CD14-positive monocyte (primary cell): ENCODE results near the gene OIT3. TPM values are rescaled to one million over a fixed set of nuclear protein-coding genes. Genes with fewer than 3 reads are reported as not detected.

ENCODE experiments used
- DNase-seq, 3 donors: peaks; one replicate each; pipeline ENCODE4 v3.0.0-alpha.2; 2011 to 2022
- H2AFZ ChIP-seq: 2 replicates; pipeline ENCODE4 v1.6.0; 2012; ENCODE audit warnings: mild to moderate bottlenecking, low read depth, low read length, inconsistent platforms; ENCODE audit not compliant: insufficient read depth, poor library complexity, severe bottlenecking
- H3K27ac ChIP-seq, 2 donors: 1 replicate in 1 of 2; 2 replicates in 1 of 2; pipeline ENCODE4 v1.5.1; 2012 to 2013; ENCODE audit warnings: low read length in 2 of 2, control low read depth in 1 of 2, inconsistent platforms in 1 of 2, low read depth in 1 of 2, mild to moderate bottlenecking in 1 of 2
- H3K27me3 ChIP-seq, 2 donors: one replicate each; pipeline versions ENCODE4 v1.6.0 to v1.6.1; 2011 to 2013; ENCODE audit warnings: low read length in 2 of 2; ENCODE audit not compliant: control insufficient read depth in 2 of 2, insufficient read depth in 2 of 2
- H3K36me3 ChIP-seq, 2 donors: replicated peaks in 1 of 2; 1 replicate in 1 of 2; 2 replicates in 1 of 2; pipeline versions ENCODE4 v1.5.1 to v1.6.1; 2012 to 2013; ENCODE audit warnings: low read length in 2 of 2, control low read depth in 1 of 2, inconsistent platforms in 1 of 2, mild to moderate bottlenecking in 1 of 2; ENCODE audit not compliant: insufficient read depth in 2 of 2, control insufficient read depth in 1 of 2
- H3K4me1 ChIP-seq, 2 donors: 1 replicate in 1 of 2; 2 replicates in 1 of 2; pipeline versions ENCODE4 v1.5.1 to v1.6.1; 2012 to 2013; ENCODE audit warnings: low read length in 2 of 2, control low read depth in 1 of 2, inconsistent platforms in 1 of 2, mild to moderate bottlenecking in 1 of 2, moderate library complexity in 1 of 2; ENCODE audit not compliant: insufficient read depth in 2 of 2, control insufficient read depth in 1 of 2
- H3K4me2 ChIP-seq: replicated peaks from 2 replicates; pipeline ENCODE3; 2012; ENCODE audit warnings: low read length, moderate library complexity, mild to moderate bottlenecking; ENCODE audit not compliant: poor library complexity, severe bottlenecking; ENCODE audit errors: extremely low read depth
- H3K4me3 ChIP-seq, 3 experiments: fragments of 200-600 bp in 1 of 3; sonication (generic) in 1 of 3; replicated peaks in 1 of 3; 1 replicate in 2 of 3; 2 replicates in 1 of 3; pipeline ENCODE4 v1.5.1; 2011 to 2013; ENCODE audit warnings: low read length in 3 of 3, mild to moderate bottlenecking in 3 of 3, control low read depth in 2 of 3, low read depth in 2 of 3, inconsistent platforms in 1 of 3, moderate library complexity in 1 of 3
- H3K79me2 ChIP-seq: 2 replicates; pipeline ENCODE4 v1.6.0; 2012; ENCODE audit warnings: mild to moderate bottlenecking, control low read depth, inconsistent platforms, low read length, moderate library complexity; ENCODE audit not compliant: insufficient read depth
- H3K9ac ChIP-seq: 2 replicates; pipeline ENCODE4 v1.6.0; 2017; ENCODE audit warnings: low read length, mild to moderate bottlenecking; ENCODE audit not compliant: insufficient read depth, poor library complexity, severe bottlenecking
- H3K9me3 ChIP-seq, 2 donors: replicated peaks in 1 of 2; 1 replicate in 1 of 2; 2 replicates in 1 of 2; pipeline versions ENCODE4 v1.5.1 to v1.6.1; 2012 to 2013; ENCODE audit warnings: low read length in 2 of 2, control low read depth in 1 of 2; ENCODE audit not compliant: control insufficient read depth in 1 of 2, insufficient read depth in 1 of 2
- H4K20me1 ChIP-seq: 2 replicates; pipeline ENCODE4 v1.6.0; 2012; ENCODE audit warnings: mild to moderate bottlenecking, low read length, control low read depth, moderate library complexity; ENCODE audit not compliant: insufficient read depth
- H3K27ac Mint-ChIP-seq, 7 donors: one replicate each; pipeline ENCODE4 v1.8.0; 2020; ENCODE audit warnings: mild to moderate bottlenecking in 7 of 7, mixed read lengths in 7 of 7, moderate library complexity in 6 of 7, inconsistent platforms in 2 of 7
- H3K27me3 Mint-ChIP-seq, 3 donors: one replicate each; pipeline ENCODE4 v1.8.0; 2021 to 2022; ENCODE audit warnings: low read depth in 3 of 3, mild to moderate bottlenecking in 3 of 3, mixed read lengths in 3 of 3, moderate library complexity in 3 of 3, inconsistent platforms in 1 of 3
- H3K36me3 Mint-ChIP-seq, 2 donors: one replicate each; pipeline ENCODE4 v1.8.0; 2020; ENCODE audit warnings: mixed read lengths in 2 of 2, inconsistent platforms in 1 of 2, mild to moderate bottlenecking in 1 of 2
- H3K4me1 Mint-ChIP-seq: one replicate; pipeline ENCODE4 v1.8.0; 2020; ENCODE audit warnings: mild to moderate bottlenecking, mixed read lengths
- H3K4me3 Mint-ChIP-seq, 2 donors: one replicate each; pipeline ENCODE4 v1.8.0; 2020; ENCODE audit warnings: mild to moderate bottlenecking in 2 of 2, mixed read lengths in 2 of 2, moderate library complexity in 1 of 2
- H3K9me3 Mint-ChIP-seq, 7 donors: one replicate each; pipeline ENCODE4 v1.8.0; 2020 to 2022; ENCODE audit warnings: mixed read lengths in 7 of 7, mild to moderate bottlenecking in 6 of 7, moderate library complexity in 6 of 7, inconsistent platforms in 2 of 7
- WGBS: methylation state at CpG from one replicate; pipeline ENCODE4 v1.1.5; 2013; ENCODE audit warnings: missing lambda C conversion rate; ENCODE audit not compliant: insufficient coverage; 5-methylcytosine and 5-hydroxymethylcytosine counted together
- intact Hi-C, 2 donors: fragments of 100-400 bp; cut with micrococcal nuclease; formaldehyde crosslinking; loops; one replicate each; pipeline versions ENCODE4 v1.15.0 to v1.15.1; 2023
- polyA plus RNA-seq, 3 donors: library from polyadenylated mRNA; depleted of rRNA in 1 of 3; unstranded in 2 of 3; stranded (reverse) in 1 of 3; fragments of 300-500 nt in 2 of 3; fragments of >200 nt in 1 of 3; fragmentation: Illumina TruSeq in 2 of 3; gene quantifications; 1 replicate in 2 of 3; 2 replicates in 1 of 3; pipeline ENCODE4 v1.2.3, GENCODE V29; 2012 to 2021
- TF ChIP-seq, protein P1 (sequence below): fragments of 200-600 bp; IDR thresholded peaks from one replicate; pipeline ENCODE4 v1.8.0; 2022; ENCODE audit warnings: antibody characterized with exemption, mild to moderate bottlenecking

Gene OIT3
- polyA plus RNA-seq, 3 donors = 0.08 TPM; not detected in 2

- Histone ChIP-seq H3K9me3 (no peaks in the 10 kb centered on the region), H3K4me1 (peaks cover 6 to 11% of the 10 kb centered on the region in 2 donors), H3K79me2 (no peaks in the 10 kb centered on the region), H3K36me3 (peaks cover 15 to 47% of the 10 kb centered on the region in 2 donors), H3K9ac (peak overlapping the region; percentile 45), H3K4me2 (peak overlapping the region; percentile 71), H3K27me3 (no peaks in the 10 kb centered on the region), H4K20me1 (no peaks in the 10 kb centered on the region), H3K27ac (peak overlapping the region in 1 of 2 donors; percentile 67), H2AFZ (peak overlapping the region; percentile 65), H3K4me3 (peak overlapping the region; percentile 27 to 74 (median 41))
- intact Hi-C loops = no loop called here
- Mint-ChIP-seq H3K4me1 (peaks cover 9% of the 10 kb centered on the region), H3K4me3 (peak overlapping the region; percentile 77 to 88), H3K27me3 (peaks cover 0 to 2% (median 0%) of the 10 kb centered on the region in 3 donors), H3K27ac (peak overlapping the region; percentile 3 to 79 (median 48)), H3K36me3 (peaks cover 40 to 53% of the 10 kb centered on the region in 2 donors), H3K9me3 (peaks cover 0 to 3% (median 1%) of the 10 kb centered on the region in 7 donors)
- peak in 1 of 3 donors; percentile 7 for DNase-seq
- no CpG with 5 or more reads among the region's 5 CpGs for WGBS
- TF ChIP-seq, protein P1, sequence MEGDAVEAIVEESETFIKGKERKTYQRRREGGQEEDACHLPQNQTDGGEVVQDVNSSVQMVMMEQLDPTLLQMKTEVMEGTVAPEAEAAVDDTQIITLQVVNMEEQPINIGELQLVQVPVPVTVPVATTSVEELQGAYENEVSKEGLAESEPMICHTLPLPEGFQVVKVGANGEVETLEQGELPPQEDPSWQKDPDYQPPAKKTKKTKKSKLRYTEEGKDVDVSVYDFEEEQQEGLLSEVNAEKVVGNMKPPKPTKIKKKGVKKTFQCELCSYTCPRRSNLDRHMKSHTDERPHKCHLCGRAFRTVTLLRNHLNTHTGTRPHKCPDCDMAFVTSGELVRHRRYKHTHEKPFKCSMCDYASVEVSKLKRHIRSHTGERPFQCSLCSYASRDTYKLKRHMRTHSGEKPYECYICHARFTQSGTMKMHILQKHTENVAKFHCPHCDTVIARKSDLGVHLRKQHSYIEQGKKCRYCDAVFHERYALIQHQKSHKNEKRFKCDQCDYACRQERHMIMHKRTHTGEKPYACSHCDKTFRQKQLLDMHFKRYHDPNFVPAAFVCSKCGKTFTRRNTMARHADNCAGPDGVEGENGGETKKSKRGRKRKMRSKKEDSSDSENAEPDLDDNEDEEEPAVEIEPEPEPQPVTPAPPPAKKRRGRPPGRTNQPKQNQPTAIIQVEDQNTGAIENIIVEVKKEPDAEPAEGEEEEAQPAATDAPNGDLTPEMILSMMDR = no peak
These were observed 6.5 kb upstream of the OIT3 start for GRCh38 chr10:72887043-72887442.

GRCh38 chr10:72888151-72888638 is 5.3 kb upstream of the OIT3 start:
- Histone ChIP-seq H3K9ac (no peak overlapping the region), H3K36me3 (peaks cover 15 to 44% of the 10 kb centered on the region in 2 donors), H3K4me1 (peaks cover 6 to 11% of the 10 kb centered on the region in 2 donors), H2AFZ (no peak overlapping the region), H4K20me1 (no peaks in the 10 kb centered on the region), H3K79me2 (no peaks in the 10 kb centered on the region), H3K27ac (no peak overlapping the region), H3K9me3 (no peaks in the 10 kb centered on the region), H3K27me3 (no peaks in the 10 kb centered on the region), H3K4me2 (no peak overlapping the region), H3K4me3 (no peak overlapping the region)
- TF ChIP-seq, protein P1 = no peak
- no peak overlapping the region for H3K4me3 Mint-ChIP-seq
- peaks cover 9% of the 10 kb centered on the region for H3K4me1 Mint-ChIP-seq
- intact Hi-C loops = no loop called here
- H3K9me3 Mint-ChIP-seq = peaks cover 0 to 3% (median 0%) of the 10 kb centered on the region in 7 donors
- peaks cover 0 to 2% (median 1%) of the 10 kb centered on the region in 3 donors for H3K27me3 Mint-ChIP-seq
- H3K27ac Mint-ChIP-seq = no peak overlapping the region
- no peak for DNase-seq
- WGBS = 100% methylated on average over 4 of the region's 7 CpGs
- peaks cover 35 to 42% of the 10 kb centered on the region in 2 donors for H3K36me3 Mint-ChIP-seq
